ENCODE results near the gene TIMM44.

GRCh38 chr19:7926021-7926726, 17.3 kb downstream of the TIMM44 start, which contains the start of gene CTXN1:
- TF ChIP-seq CHD2 (IDR thresholded peaks at IDR 0.05; ENCODE audit: borderline replicate concordance, low read depth, low read length) (no peak), YBX1 (IDR thresholded peaks at IDR 0.05) (no peak), POLR2A (IDR thresholded peaks at IDR 0.05; ENCODE audit: low read depth, low read length) (peak; percentile 72)
- TF ChIP-seq, protein P1, sequence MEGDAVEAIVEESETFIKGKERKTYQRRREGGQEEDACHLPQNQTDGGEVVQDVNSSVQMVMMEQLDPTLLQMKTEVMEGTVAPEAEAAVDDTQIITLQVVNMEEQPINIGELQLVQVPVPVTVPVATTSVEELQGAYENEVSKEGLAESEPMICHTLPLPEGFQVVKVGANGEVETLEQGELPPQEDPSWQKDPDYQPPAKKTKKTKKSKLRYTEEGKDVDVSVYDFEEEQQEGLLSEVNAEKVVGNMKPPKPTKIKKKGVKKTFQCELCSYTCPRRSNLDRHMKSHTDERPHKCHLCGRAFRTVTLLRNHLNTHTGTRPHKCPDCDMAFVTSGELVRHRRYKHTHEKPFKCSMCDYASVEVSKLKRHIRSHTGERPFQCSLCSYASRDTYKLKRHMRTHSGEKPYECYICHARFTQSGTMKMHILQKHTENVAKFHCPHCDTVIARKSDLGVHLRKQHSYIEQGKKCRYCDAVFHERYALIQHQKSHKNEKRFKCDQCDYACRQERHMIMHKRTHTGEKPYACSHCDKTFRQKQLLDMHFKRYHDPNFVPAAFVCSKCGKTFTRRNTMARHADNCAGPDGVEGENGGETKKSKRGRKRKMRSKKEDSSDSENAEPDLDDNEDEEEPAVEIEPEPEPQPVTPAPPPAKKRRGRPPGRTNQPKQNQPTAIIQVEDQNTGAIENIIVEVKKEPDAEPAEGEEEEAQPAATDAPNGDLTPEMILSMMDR (IDR thresholded peaks at IDR 0.05 in 2 of 3, conservative IDR thresholded peaks at IDR 0.05 in 1 of 3; ENCODE audit: control insufficient read depth in 2 of 3, extremely low read depth in 1 of 3, insufficient read depth in 1 of 3, low read depth in 3 of 3, low read length in 3 of 3), result no peak

Measured in GM12878 (cell line).